Transverse colon (tissue), 4 donors: ENCODE data around the gene ACADS. TPM values are rescaled to one million over a fixed set of nuclear protein-coding genes. Genes with fewer than 3 reads are reported as not detected.

Experiments used
- DNase-seq: peaks from one replicate; pipeline ENCODE4 v3.0.0-alpha.2; 2019
- H3K27ac ChIP-seq, 4 donors: fragments of 200-600 bp; sonication (generic); 2 replicates each; pipeline ENCODE4 v1.5.1; 2016 to 2018; ENCODE audit warnings: inconsistent platforms in 4 of 4
- H3K27me3 ChIP-seq: fragments of 200-600 bp; sonication (generic); 2 replicates; pipeline ENCODE4 v1.5.1; 2017; ENCODE audit warnings: inconsistent platforms
- H3K36me3 ChIP-seq, 4 donors: fragments of 200-600 bp; sonication (generic); 2 replicates each; pipeline ENCODE4 v1.5.1; 2017 to 2019; ENCODE audit warnings: inconsistent platforms in 4 of 4
- H3K4me1 ChIP-seq, 4 donors: fragments of 200-600 bp; sonication (generic); 2 replicates each; pipeline ENCODE4 v1.5.1; 2017 to 2020; ENCODE audit warnings: inconsistent platforms in 4 of 4
- H3K4me3 ChIP-seq, 4 donors: fragments of 200-600 bp; sonication (generic); 1 replicate in 1 of 4; 2 replicates in 3 of 4; pipeline versions ENCODE4 v1.5.1 to v1.6.1; 2017 to 2019; ENCODE audit warnings: inconsistent platforms in 4 of 4
- H3K9me3 ChIP-seq, 2 donors: fragments of 200-600 bp; sonication (generic); 2 replicates each; pipeline ENCODE4 v1.5.1; 2017 to 2019; ENCODE audit warnings: inconsistent platforms in 2 of 2
- CTCF ChIP-seq, 5 experiments: fragments of 200-600 bp in 3 of 5; fragments of 450-650 bp in 2 of 5; sonication (generic) in 3 of 5; IDR thresholded peaks; 1 replicate in 2 of 5; 2 replicates in 3 of 5; pipeline ENCODE4 v1.5.1; 2016 to 2017; ENCODE audit warnings: antibody characterized with exemption in 5 of 5, inconsistent platforms in 3 of 5, mild to moderate bottlenecking in 2 of 5, moderate library complexity in 1 of 5
- EP300 ChIP-seq: sonication (generic); formaldehyde crosslinking; IDR thresholded peaks from one replicate; pipeline ENCODE4 v1.6.1; 2017; ENCODE audit warnings: antibody characterized with exemption, low read depth
- POLR2A ChIP-seq: fragments of 450-650 bp; IDR thresholded peaks from one replicate; pipeline ENCODE4 v1.6.1; 2016; ENCODE audit warnings: antibody characterized with exemption, mild to moderate bottlenecking, moderate library complexity
- POLR2AphosphoS5 ChIP-seq, 3 donors: sonication (generic); formaldehyde crosslinking; IDR thresholded peaks; one replicate each; pipeline ENCODE4 v1.6.1; 2016; ENCODE audit warnings: antibody characterized with exemption in 3 of 3
- WGBS, 2 donors: methylation state at CpG; one replicate each; pipeline ENCODE4 v1.1.5; 2018; ENCODE audit warnings: low coverage in 1 of 2; 5-methylcytosine and 5-hydroxymethylcytosine counted together
- in situ Hi-C, 4 donors: fragments of 200-750 bp; cut with MboI; loops; one replicate each; pipeline versions ENCODE4 v1.15.0 to v1.15.1; 2017; ENCODE audit warnings: low sequenced_read_pairs in 3 of 4, low pct_ligation_motif_present in 1 of 4, low pct_unique_long_range_greater_than_20kb in 1 of 4
- intact Hi-C: fragments of 100-400 bp; cut with DNase I; formaldehyde crosslinking; loops from one replicate; pipeline ENCODE4 v1.15.1; 2023; ENCODE audit warnings: low total_unique reads
- total RNA-seq, 4 donors: library from RNA; depleted of rRNA; stranded (reverse); fragments of >200 nt; gene quantifications; one replicate each; pipeline ENCODE4 v1.1.0, GENCODE V29; 2016

ACADS gene
- total RNA-seq, 4 donors from 2014 or later: 224 to 338 (median 297) TPM

- no peaks in the 10 kb centered on the region for H3K4me1 ChIP-seq
- H3K27ac ChIP-seq: no peak overlapping the region
- TF ChIP-seq EP300: no peak
- no peak for TF ChIP-seq CTCF (IDR thresholded peaks at IDR 0.05)
- TF ChIP-seq POLR2AphosphoS5 (IDR thresholded peaks at IDR 0.05): no peak
- no peak for TF ChIP-seq POLR2A
- H3K36me3 ChIP-seq: no peaks in the 10 kb centered on the region
- DNase-seq: no peak
- no peak overlapping the region for H3K4me3 ChIP-seq
- H3K9me3 ChIP-seq: peaks cover 0 to 4% of the 10 kb centered on the region in 2 donors
- intact Hi-C loops (no loop called here), in situ Hi-C loops (no loop called here)
- H3K27me3 ChIP-seq: no peaks in the 10 kb centered on the region
- 94 to 100% methylated on average over 5 of the region's 5 CpGs for WGBS, 2 donors
Measured at GRCh38 chr12:120750806-120751205, 25.2 kb downstream of the ACADS start.

GRCh38 chr12:120751389-120751788, 25.8 kb downstream of the ACADS start:
- no peak for DNase-seq
- peaks cover 0 to 4% of the 10 kb centered on the region in 2 donors for H3K9me3 ChIP-seq
- 97% methylated on average over 9 of the region's 9 CpGs; no CpG with 5 or more reads in 1 of the 2 donors for WGBS, 2 donors
- TF ChIP-seq POLR2A: no peak
- no peak for TF ChIP-seq POLR2AphosphoS5 (IDR thresholded peaks at IDR 0.05)
- no peak for TF ChIP-seq CTCF (IDR thresholded peaks at IDR 0.05)
- no peak for TF ChIP-seq EP300
- H3K27ac ChIP-seq: no peak overlapping the region
- H3K36me3 ChIP-seq: no peaks in the 10 kb centered on the region
- H3K4me1 ChIP-seq: peaks cover 0 to under 1% (median under 1%) of the 10 kb centered on the region in 4 donors
- H3K4me3 ChIP-seq: no peak overlapping the region
- intact Hi-C loops (no loop called here), in situ Hi-C loops (no loop called here)
- no peaks in the 10 kb centered on the region for H3K27me3 ChIP-seq

GRCh38 chr12:120754792-120755191, 29.2 kb downstream of the ACADS start:
- in situ Hi-C loops: no loop called here
- intact Hi-C loops: no loop called here

GRCh38 chr12:120755269-120755668, 29.6 kb downstream of the ACADS start:
- intact Hi-C loops: no loop called here
- H3K36me3 ChIP-seq: no peaks in the 10 kb centered on the region
- peaks cover 0 to 4% of the 10 kb centered on the region in 2 donors for H3K9me3 ChIP-seq
- DNase-seq: no peak
- in situ Hi-C loops: no loop called here
- H3K4me3 ChIP-seq: no peak overlapping the region
- no peaks in the 10 kb centered on the region for H3K27me3 ChIP-seq
- no peak for TF ChIP-seq CTCF (IDR thresholded peaks at IDR 0.05)
- TF ChIP-seq EP300: no peak
- TF ChIP-seq POLR2A: no peak
- no peak for TF ChIP-seq POLR2AphosphoS5 (IDR thresholded peaks at IDR 0.05)
- H3K27ac ChIP-seq: no peak overlapping the region
- peaks cover 0 to 12% (median 9%) of the 10 kb centered on the region in 4 donors for H3K4me1 ChIP-seq

More at GRCh38 chr12:120754792-120755191, 29.2 kb downstream of the ACADS start:
- H3K4me1 ChIP-seq: peaks cover 0 to 12% (median 9%) of the 10 kb centered on the region in 4 donors
- peaks cover 0 to 4% of the 10 kb centered on the region in 2 donors for H3K9me3 ChIP-seq
- DNase-seq: no peak
- H3K27ac ChIP-seq: no peak overlapping the region
- TF ChIP-seq POLR2AphosphoS5 (IDR thresholded peaks at IDR 0.05): no peak
- TF ChIP-seq EP300: no peak
- no peak for TF ChIP-seq CTCF (IDR thresholded peaks at IDR 0.05)
- TF ChIP-seq POLR2A: no peak
- no peak overlapping the region for H3K4me3 ChIP-seq
- no peaks in the 10 kb centered on the region for H3K27me3 ChIP-seq
- H3K36me3 ChIP-seq: no peaks in the 10 kb centered on the region
